GM21723 (cell line): ENCODE measurements around the gene LHFPL5.

Experiments used
- ATAC-seq: cut with Tn5 transposase; IDR thresholded peaks from one replicate; pipeline ENCODE4 v1.9.1; 2021; ENCODE audit warnings: mild to moderate bottlenecking, moderate library complexity; ENCODE audit not compliant: unreplicated experiment

LHFPL5 gene

GRCh38 chr6:35804996-35805736 lies at the start of gene LHFPL5:
Gene LHFPL5, plus strand, starts transcription at chr6:35805352. Its CDS starts 319 bp downstream, at chr6:35805671.
- no peak for ATAC-seq

DNA sequence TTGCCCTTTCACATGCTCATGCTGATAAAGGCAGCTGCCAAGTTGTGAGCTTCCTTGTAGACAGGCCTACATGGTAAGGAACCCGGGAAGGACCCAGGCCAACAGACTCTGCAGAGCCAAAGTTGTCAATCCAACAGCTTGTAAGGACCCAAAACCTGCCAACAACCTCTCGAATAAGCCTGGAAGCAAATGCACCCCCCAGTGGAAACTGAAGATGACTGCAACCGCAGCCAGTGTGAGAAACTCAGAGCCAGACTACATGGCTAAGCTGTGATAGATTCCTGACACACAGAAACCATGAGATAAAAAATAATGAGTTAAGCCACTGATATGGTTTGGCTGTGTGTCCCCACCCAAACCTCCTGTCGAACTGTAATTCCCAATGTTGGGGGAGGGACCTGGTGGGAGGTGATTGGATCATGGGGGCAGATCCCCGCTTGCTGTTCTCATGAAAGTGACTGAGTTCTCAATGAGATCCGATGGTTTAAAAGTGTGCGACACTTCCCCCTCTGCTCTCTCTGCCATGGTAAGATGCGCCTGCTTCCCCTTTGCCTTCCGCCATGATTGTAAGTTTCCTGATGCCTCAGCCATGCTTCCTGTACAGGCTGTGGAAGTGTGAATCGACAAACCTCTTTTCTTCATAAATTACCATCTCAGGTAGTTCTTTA lies 47.6 kb upstream of the LHFPL5 start:
- no peak for ATAC-seq

GRCh38 chr6:35759426-35759825 lies 45.7 kb upstream of the LHFPL5 start:
- no peak for ATAC-seq

DNA sequence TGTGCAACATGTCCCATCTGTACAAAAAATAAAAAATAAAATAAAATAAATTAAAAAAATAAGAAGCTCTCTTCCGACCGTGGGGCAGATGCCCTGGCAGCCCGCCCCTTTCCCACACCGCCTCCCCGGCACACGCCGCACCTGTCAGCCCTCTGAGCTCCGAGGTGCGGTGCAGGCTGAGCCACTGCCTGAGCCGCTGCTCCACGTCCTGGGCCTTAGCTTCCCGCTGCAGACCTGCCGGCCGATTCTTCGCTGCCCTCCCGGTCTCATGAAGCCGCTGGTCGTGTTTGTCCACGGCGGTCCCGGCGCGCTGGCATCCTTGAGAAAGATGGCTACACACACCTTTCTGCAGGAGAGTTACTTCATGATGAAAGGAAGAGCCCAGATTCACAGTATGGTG lies 39.4 kb upstream of the LHFPL5 start:
- no peak for ATAC-seq

DNA sequence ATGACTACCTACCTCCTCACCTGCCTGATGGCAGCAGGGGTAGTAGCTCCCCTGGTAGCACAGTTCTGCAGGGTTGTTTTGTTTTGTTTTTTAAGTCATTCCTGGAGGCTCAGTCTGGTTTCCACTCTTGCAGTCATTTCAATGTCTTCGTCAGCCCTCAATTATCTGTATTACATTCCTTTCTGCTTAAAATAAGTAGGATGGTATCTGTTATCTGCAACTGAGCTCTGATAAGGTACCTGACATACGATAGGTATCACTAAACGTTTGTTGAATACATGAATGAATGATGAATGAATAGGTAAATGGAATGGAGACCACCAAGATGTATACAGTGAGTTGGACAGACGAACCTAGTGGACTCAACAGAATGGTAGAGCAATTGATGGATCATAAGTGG lies 35.9 kb upstream of the LHFPL5 start:
- no peak for ATAC-seq

GRCh38 chr6:35771343-35771627 lies 33.9 kb upstream of the LHFPL5 start:
- no peak for ATAC-seq

DNA sequence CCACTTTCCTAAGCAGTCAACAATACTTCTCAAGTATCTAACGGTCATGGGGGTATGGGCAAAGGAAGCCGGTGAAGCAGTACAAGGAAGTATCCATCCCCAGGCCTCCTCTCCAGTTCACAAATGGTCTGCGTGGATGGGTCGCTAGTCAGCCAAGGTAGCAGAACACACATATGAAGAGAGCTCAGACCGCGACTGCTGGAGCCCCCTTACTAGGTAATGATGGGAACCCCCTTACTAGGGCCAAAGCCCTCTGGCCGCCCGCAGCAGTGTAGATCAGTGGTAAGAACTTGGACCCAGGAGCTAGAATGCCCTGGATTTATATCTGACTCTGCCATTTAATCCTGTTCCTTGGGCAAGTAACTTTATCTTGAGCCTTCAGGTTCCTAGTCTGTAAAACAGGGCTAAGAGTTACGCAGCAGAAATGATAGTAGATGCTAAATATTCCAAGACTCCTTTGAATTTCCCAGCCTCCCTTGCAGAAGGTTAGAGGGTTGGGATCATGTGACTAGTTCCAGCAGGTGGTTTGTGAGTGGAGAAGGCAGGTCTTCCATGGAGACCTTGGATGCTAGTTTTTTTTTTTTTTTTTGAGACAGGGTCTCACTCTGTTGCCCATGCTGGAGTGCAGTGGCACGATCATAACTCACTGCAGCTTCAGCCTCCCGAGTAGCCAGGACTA lies 30.9 kb upstream of the LHFPL5 start:
- no peak for ATAC-seq

- no peak for ATAC-seq
These were observed 30.1 kb upstream of the LHFPL5 start for GRCh38 chr6:35775031-35775430.

DNA sequence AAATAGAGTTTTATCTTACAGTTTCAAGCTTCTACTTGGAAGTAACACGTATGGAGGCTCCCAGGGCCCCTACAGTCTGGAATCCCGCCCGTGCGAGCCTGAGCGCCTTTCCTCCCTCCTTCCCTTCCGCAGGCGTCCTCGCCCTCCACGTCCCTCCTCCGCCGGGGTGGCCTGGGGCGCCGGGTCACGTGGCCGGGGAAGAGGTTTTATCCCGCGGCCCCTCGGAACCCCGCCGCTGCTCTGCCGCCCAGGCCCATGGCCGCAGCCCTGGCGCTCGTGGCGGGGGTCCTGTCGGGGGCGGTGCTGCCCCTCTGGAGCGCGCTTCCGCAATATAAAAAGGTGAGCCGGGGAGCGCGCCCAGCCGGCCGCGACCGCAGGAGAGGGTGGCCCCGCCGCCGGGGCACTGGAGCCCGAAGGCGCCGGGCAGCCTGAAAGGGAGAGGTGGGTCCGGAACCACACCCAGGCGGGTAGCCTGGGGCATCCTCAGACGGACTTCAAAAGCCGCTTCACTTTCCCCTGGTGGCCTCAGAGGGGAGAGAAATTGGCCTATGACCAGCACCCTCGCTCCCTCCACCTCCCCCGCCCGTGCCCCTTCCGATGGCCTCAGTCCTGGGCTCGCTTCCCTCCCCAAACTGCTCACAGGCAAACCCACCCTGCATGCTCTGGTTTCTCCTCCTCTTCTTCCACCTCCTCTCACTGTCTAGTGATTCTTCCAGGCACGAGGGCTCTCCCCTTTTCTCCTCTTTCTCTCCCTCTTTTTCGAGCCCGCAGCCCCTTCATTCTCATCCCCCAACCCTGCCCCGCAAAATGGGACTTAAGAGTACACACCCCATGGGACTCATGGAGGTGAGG lies 28.6 kb upstream of the LHFPL5 start, which contains the start of gene CLPSL2:
CLPSL2 (plus strand) TSS at position 235 of the 852 bp plus-strand sequence; CDS start at position 256, 21 bp downstream.
- ATAC-seq: no peak

DNA sequence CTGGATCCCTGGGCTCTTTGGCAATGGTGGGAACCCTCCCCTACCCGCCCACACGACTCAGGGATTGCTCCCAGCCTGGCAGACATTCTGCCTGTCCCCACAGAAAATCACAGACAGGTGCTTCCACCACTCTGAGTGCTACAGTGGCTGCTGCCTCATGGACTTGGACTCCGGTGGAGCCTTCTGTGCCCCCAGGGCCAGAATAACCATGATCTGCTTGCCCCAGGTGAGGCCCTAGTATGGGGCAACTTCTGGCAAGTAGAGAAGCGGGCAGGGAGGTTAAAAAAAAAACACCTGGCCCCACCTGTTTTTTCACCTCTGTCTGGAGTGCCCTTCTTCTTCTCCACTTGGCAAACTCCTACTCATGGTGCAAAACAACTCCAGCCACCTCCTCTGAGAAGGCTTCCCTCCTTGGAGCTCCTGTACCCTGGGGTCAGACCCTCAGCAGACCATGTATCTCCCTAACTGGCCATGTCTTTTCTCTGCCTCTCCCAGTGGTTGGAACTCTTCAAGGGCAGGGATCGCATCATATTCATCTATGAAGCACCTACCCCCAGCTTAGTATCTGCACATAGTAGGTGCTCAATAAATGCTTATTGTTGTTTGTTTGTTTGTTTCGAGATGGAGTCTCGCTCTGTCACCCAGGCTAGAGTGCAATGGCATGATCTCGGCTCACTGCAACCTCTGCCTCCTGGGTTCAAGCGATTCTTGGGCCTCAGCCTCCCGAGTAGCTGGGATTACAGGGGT lies 27.6 kb upstream of the LHFPL5 start:
- no peak for ATAC-seq

GRCh38 chr6:35778437-35778836 lies 26.7 kb upstream of the LHFPL5 start:
- no peak for ATAC-seq

DNA sequence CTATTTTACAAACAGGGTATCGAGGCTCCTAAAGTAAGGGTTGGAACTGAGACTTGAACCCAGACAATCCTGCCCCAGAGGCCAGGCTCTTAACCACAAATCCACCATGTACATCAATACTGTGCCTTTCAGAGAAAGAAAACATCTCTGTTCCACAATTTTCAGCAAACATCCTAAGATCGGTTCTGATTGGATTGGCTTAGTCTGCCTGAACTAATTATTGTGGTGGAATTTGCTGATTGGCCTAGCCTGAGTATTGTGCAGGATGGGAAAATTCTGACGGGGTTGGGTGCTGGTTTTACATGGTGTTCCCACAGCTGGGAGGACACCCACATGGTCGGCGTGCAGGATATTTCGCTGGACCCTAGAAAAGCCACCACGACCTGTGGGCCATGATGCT lies 24.4 kb upstream of the LHFPL5 start, which contains the start of gene CLPSL1:
CLPSL1 (plus strand) TSS at position 301 of the 400 bp plus-strand sequence; CDS start at position 393, 92 bp downstream.
- no peak for ATAC-seq

DNA sequence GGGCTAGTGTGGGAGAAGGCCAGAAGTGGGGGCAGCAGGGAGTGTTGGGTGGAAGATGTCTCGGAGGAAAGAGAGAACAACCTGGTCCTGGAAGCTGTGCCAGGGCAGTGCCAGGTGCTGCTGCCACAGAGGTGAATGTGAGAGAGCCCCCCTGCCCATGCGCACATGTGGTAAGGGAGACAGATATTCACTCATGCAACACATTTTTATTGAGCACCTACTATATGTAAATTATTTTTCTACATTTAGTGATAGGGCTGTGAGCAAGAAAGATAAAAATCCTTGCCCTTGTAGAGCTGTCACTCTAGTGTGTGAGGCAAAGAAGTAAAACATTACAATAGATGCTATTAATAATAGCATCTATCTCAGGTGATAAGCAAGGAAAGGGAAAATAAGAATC lies 23.9 kb upstream of the LHFPL5 start:
- ATAC-seq: no peak

DNA sequence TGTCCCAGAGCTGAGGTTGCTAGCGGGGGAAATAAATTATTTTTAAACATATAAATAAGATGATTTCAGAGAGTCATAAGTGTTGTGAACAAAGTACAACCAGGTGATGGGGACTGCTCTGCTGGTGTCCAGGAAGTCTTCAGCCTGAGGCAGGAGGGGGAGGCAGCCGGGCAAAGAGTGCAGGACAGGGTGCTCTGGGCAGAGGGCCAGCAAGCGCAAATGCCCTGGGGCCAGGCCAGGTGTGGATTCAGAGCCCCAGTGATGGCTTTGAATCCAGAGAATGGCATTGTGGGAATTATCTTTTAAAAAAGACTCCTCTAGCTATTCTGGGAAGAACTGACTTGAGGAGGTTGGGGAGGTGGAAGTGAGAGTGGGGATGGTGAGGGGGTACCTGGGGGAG lies 22.7 kb upstream of the LHFPL5 start:
- no peak for ATAC-seq

DNA sequence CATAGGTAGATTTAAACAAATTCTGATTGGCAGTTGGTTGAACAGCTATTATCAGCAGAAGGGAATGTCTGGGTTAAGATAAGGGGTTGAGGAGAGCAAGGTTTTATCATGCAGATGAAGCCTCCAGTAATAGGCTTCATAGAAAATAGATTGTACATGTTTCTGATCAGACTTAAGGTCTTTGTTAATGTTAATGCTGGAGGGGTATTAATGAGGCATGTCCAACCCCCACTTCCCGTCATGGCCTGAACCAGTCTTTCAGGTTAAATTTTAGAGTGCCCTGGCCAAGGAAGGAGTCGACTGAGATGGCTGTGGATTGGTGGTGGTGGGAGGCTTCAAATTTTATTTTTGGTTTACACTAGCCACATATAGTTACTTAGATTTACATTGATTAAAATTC lies 21.0 kb upstream of the LHFPL5 start:
- ATAC-seq: no peak

GRCh38 chr6:35786272-35786671 lies 18.9 kb upstream of the LHFPL5 start:
- no peak for ATAC-seq

- ATAC-seq: no peak
These were observed 18.3 kb upstream of the LHFPL5 start for GRCh38 chr6:35786810-35787209.

- ATAC-seq: no peak
These were observed 17.6 kb upstream of the LHFPL5 start for GRCh38 chr6:35787266-35788218.

DNA sequence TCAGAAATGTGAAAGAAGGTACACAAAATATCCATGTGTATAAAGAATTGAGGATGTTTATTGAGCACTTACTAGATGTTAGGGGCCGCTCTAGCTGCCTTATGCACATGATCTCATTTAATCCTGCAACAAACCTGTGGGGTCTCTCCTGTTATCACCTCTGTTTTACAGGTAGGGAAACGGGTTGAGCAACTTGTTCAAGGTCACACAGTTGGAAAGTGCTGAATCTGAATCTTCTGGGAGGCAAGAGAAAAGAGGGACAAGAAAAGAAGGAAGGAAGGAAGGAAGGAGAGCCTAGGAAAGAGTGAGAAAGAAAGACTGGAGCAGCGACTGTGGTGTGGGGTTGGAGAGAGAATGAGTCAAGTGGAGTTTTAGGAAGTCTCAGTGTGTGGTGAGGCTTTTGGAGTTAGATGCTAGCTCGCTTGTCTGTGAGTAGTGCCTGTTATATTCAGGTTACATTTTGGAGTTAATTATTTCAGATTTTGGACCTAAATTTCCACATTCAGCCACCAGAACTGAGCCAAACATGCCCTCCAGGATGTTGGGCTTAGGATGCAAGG lies 16.6 kb upstream of the LHFPL5 start:
- no peak for ATAC-seq
